Neuronal stem cell (in vitro differentiated cells): ENCODE results near the gene FAM168A.

ENCODE experiments used
- DNase-seq: peaks from one replicate; pipeline ENCODE4 v3.0.0-alpha.2; 2013; ENCODE audit warnings: low spot score
- H2AFZ ChIP-seq: one replicate; pipeline ENCODE4 v1.6.1; 2013; ENCODE audit warnings: mild to moderate bottlenecking, low read length, inconsistent platforms
- H2AK5ac ChIP-seq: 2 replicates; pipeline ENCODE4 v1.6.1; 2013; ENCODE audit warnings: low read depth, mild to moderate bottlenecking, inconsistent platforms, low read length, moderate library complexity, mixed read lengths
- H2BK120ac ChIP-seq: 2 replicates; pipeline ENCODE4 v1.6.1; 2013; ENCODE audit warnings: low read depth, mild to moderate bottlenecking, inconsistent platforms, low read length, moderate library complexity, mixed read lengths
- H2BK12ac ChIP-seq: one replicate; pipeline ENCODE4 v1.6.1; 2013; ENCODE audit warnings: low read length, inconsistent platforms
- H2BK15ac ChIP-seq: 2 replicates; pipeline ENCODE4 v1.6.1; 2013; ENCODE audit warnings: mild to moderate bottlenecking, low read length, inconsistent platforms, mixed read lengths
- H2BK5ac ChIP-seq: one replicate; pipeline ENCODE4 v1.6.1; 2013; ENCODE audit warnings: inconsistent platforms, mild to moderate bottlenecking, low read length, moderate library complexity
- H3K14ac ChIP-seq: one replicate; pipeline ENCODE4 v1.6.1; 2013; ENCODE audit warnings: low read length, inconsistent platforms
- H3K18ac ChIP-seq: 2 replicates; pipeline ENCODE4 v1.6.1; 2013; ENCODE audit warnings: low read length, inconsistent platforms
- H3K23ac ChIP-seq: 2 replicates; pipeline ENCODE4 v1.6.1; 2013; ENCODE audit warnings: low read depth, mild to moderate bottlenecking, mixed read lengths, low read length, inconsistent platforms; ENCODE audit not compliant: poor library complexity
- H3K27ac ChIP-seq: replicated peaks from 3 replicates; pipeline ENCODE4 v1.5.1; 2013; ENCODE audit warnings: low read length, inconsistent platforms
- H3K27me3 ChIP-seq, 3 experiments: 2 replicates each; pipeline ENCODE4 v1.6.1; 2013; ENCODE audit warnings: low read length in 3 of 3, mild to moderate bottlenecking in 2 of 3, inconsistent platforms in 1 of 3, low read depth in 1 of 3, mixed read lengths in 1 of 3, moderate library complexity in 1 of 3; ENCODE audit not compliant: control insufficient read depth in 3 of 3, insufficient read depth in 3 of 3
- H3K36me3 ChIP-seq, 2 donors: replicated peaks in 1 of 2; 2 replicates each; pipeline ENCODE4 v1.6.1; 2013; ENCODE audit warnings: low read length in 2 of 2; ENCODE audit not compliant: control insufficient read depth in 2 of 2, insufficient read depth in 2 of 2
- H3K4ac ChIP-seq: 2 replicates; pipeline ENCODE4 v1.6.1; 2013; ENCODE audit warnings: inconsistent platforms, mild to moderate bottlenecking, low read length, moderate library complexity
- H3K4me1 ChIP-seq, 2 donors: 1 replicate in 1 of 2; 2 replicates in 1 of 2; pipeline ENCODE4 v1.6.1; 2013; ENCODE audit warnings: low read length in 2 of 2, low read depth in 1 of 2; ENCODE audit not compliant: control insufficient read depth in 2 of 2, insufficient read depth in 1 of 2
- H3K4me2 ChIP-seq: one replicate; pipeline ENCODE4 v1.6.1; 2013; ENCODE audit warnings: mild to moderate bottlenecking, low read length, inconsistent platforms; ENCODE audit not compliant: insufficient read depth, poor library complexity, severe bottlenecking
- H3K4me3 ChIP-seq, 2 donors: 2 replicates each; pipeline ENCODE4 v1.5.1; 2013; ENCODE audit warnings: low read length in 2 of 2, mild to moderate bottlenecking in 2 of 2, inconsistent platforms in 1 of 2, moderate library complexity in 1 of 2
- H3K79me1 ChIP-seq: one replicate; pipeline ENCODE4 v1.6.1; 2013; ENCODE audit warnings: low read depth, mild to moderate bottlenecking, inconsistent platforms, low read length, moderate library complexity
- H3K9ac ChIP-seq: one replicate; pipeline ENCODE4 v1.6.1; 2013; ENCODE audit warnings: mild to moderate bottlenecking, low read depth, low read length, inconsistent platforms; ENCODE audit not compliant: poor library complexity
- H3K9me3 ChIP-seq, 2 donors: replicated peaks in 1 of 2; 2 replicates each; pipeline versions ENCODE3 to v1.6.1; 2013; ENCODE audit warnings: low read length in 2 of 2, mild to moderate bottlenecking in 2 of 2, inconsistent platforms in 1 of 2, low read depth in 1 of 2, mixed read lengths in 1 of 2, moderate library complexity in 1 of 2; ENCODE audit not compliant: control insufficient read depth in 2 of 2, insufficient read depth in 1 of 2
- H4K8ac ChIP-seq: one replicate; pipeline ENCODE4 v1.6.1; 2013; ENCODE audit warnings: low read depth, mild to moderate bottlenecking, inconsistent platforms, low read length, moderate library complexity
- H4K91ac ChIP-seq: one replicate; pipeline ENCODE4 v1.6.1; 2013; ENCODE audit warnings: low read length, low read depth, mild to moderate bottlenecking, inconsistent platforms; ENCODE audit not compliant: poor library complexity
- WGBS, 2 donors: extraction: QIAGEN DNeasy Blood & Tissue Kit; methylation state at CpG; one replicate each; pipeline ENCODE4 v1.1.7; 2013; ENCODE audit warnings: missing lambda C conversion rate in 2 of 2, mixed read lengths in 1 of 2; ENCODE audit not compliant: insufficient read length in 2 of 2, insufficient replicate concordance in 1 of 2; ENCODE audit errors: extremely low coverage in 2 of 2; 5-methylcytosine and 5-hydroxymethylcytosine counted together

Gene FAM168A

GRCh38 chr11:73465871-73466270 is 132.0 kb downstream of the FAM168A start:
- no peak overlapping the region for H3K9ac ChIP-seq

GRCh38 chr11:73465023-73465675 is 132.8 kb downstream of the FAM168A start:
- no peak overlapping the region for H2AFZ ChIP-seq
- no peak overlapping the region for H3K18ac ChIP-seq
- H3K9me3 ChIP-seq: no peaks in the 10 kb centered on the region
- H2BK5ac ChIP-seq: no peak overlapping the region
- peaks cover 2 to 22% of the 10 kb centered on the region in 2 donors for H3K36me3 ChIP-seq
- H2BK120ac ChIP-seq: no peak overlapping the region
- DNase-seq: no peak
- no peak overlapping the region for H3K14ac ChIP-seq
- no peaks in the 10 kb centered on the region for H3K4me1 ChIP-seq
- H2AK5ac ChIP-seq: no peak overlapping the region
- no peak overlapping the region for H3K4ac ChIP-seq
- H3K4me3 ChIP-seq: no peak overlapping the region
- H2BK12ac ChIP-seq: no peak overlapping the region
- H3K27ac ChIP-seq: no peak overlapping the region
- H3K4me2 ChIP-seq: no peak overlapping the region
- H3K9ac ChIP-seq: no peak overlapping the region
- no peak overlapping the region for H4K91ac ChIP-seq
- no peaks in the 10 kb centered on the region for H3K79me1 ChIP-seq
- no peak overlapping the region for H2BK15ac ChIP-seq
- WGBS, 2 donors: no CpG with 5 or more reads among the region's 3 CpGs
- no peak overlapping the region for H4K8ac ChIP-seq
- H3K27me3 ChIP-seq: no peaks in the 10 kb centered on the region
- H3K23ac ChIP-seq: no peak overlapping the region

More at GRCh38 chr11:73465871-73466270, 132.0 kb downstream of the FAM168A start:
- DNase-seq: no peak
- no peak overlapping the region for H3K4me3 ChIP-seq
- no peak overlapping the region for H4K91ac ChIP-seq
- no peak overlapping the region for H2AK5ac ChIP-seq
- H2BK120ac ChIP-seq: no peak overlapping the region
- H3K4me1 ChIP-seq: no peaks in the 10 kb centered on the region
- H2BK12ac ChIP-seq: no peak overlapping the region
- no peak overlapping the region for H2BK5ac ChIP-seq
- no peak overlapping the region for H2BK15ac ChIP-seq
- H3K36me3 ChIP-seq: peaks cover 2 to 28% of the 10 kb centered on the region in 2 donors
- H3K18ac ChIP-seq: no peak overlapping the region
- H3K27ac ChIP-seq: no peak overlapping the region
- no peak overlapping the region for H2AFZ ChIP-seq
- no CpG with 5 or more reads among the region's 1 CpG for WGBS, 2 donors
- H3K9me3 ChIP-seq: no peaks in the 10 kb centered on the region
- H3K79me1 ChIP-seq: no peaks in the 10 kb centered on the region
- H3K23ac ChIP-seq: no peak overlapping the region
- H3K14ac ChIP-seq: no peak overlapping the region
- no peak overlapping the region for H4K8ac ChIP-seq
- H3K27me3 ChIP-seq: no peaks in the 10 kb centered on the region
- H3K4me2 ChIP-seq: no peak overlapping the region
- no peak overlapping the region for H3K4ac ChIP-seq

GRCh38 chr11:73464347-73464746 is 133.6 kb downstream of the FAM168A start:
- Histone ChIP-seq H3K4ac (no peak overlapping the region), H3K14ac (no peak overlapping the region), H3K79me1 (no peaks in the 10 kb centered on the region), H3K4me1 (no peaks in the 10 kb centered on the region), H3K18ac (no peak overlapping the region), H3K23ac (no peak overlapping the region), H2AK5ac (no peak overlapping the region), H2BK12ac (no peak overlapping the region), H3K9me3 (no peaks in the 10 kb centered on the region), H4K8ac (no peak overlapping the region), H3K36me3 (peaks cover 2 to 22% of the 10 kb centered on the region in 2 donors), H3K27ac (no peak overlapping the region), H2BK5ac (no peak overlapping the region), H3K27me3 (no peaks in the 10 kb centered on the region), H2BK15ac (no peak overlapping the region), H2BK120ac (no peak overlapping the region), H3K9ac (no peak overlapping the region), H3K4me2 (no peak overlapping the region), H4K91ac (no peak overlapping the region), H2AFZ (no peak overlapping the region), H3K4me3 (no peak overlapping the region)
- DNase-seq: no peak
- WGBS, 2 donors: no CpG with 5 or more reads among the region's 2 CpGs

GRCh38 chr11:73463359-73463758 is 134.6 kb downstream of the FAM168A start:
- no peak overlapping the region for H2BK15ac ChIP-seq
- H4K91ac ChIP-seq: no peak overlapping the region
- no peak overlapping the region for H2AFZ ChIP-seq
- WGBS, 2 donors: no CpG with 5 or more reads among the region's 2 CpGs
- no peak overlapping the region for H2BK120ac ChIP-seq
- H3K4me3 ChIP-seq: no peak overlapping the region
- no peaks in the 10 kb centered on the region for H3K79me1 ChIP-seq
- no peaks in the 10 kb centered on the region for H3K9me3 ChIP-seq
- no peaks in the 10 kb centered on the region for H3K27me3 ChIP-seq
- H3K27ac ChIP-seq: no peak overlapping the region
- H4K8ac ChIP-seq: no peak overlapping the region
- no peaks in the 10 kb centered on the region for H3K4me1 ChIP-seq
- H3K4ac ChIP-seq: no peak overlapping the region
- H2BK5ac ChIP-seq: no peak overlapping the region
- H3K4me2 ChIP-seq: no peak overlapping the region
- H3K18ac ChIP-seq: no peak overlapping the region
- no peak for DNase-seq
- no peak overlapping the region for H2AK5ac ChIP-seq
- peaks cover 2 to 22% of the 10 kb centered on the region in 2 donors for H3K36me3 ChIP-seq
- H3K9ac ChIP-seq: no peak overlapping the region
- H2BK12ac ChIP-seq: no peak overlapping the region
- H3K23ac ChIP-seq: no peak overlapping the region
- no peak overlapping the region for H3K14ac ChIP-seq
